Glomerular endothelial cell (primary cell): ENCODE results near the gene HFM1. TPM values are rescaled to one million over a fixed set of nuclear protein-coding genes. Genes with fewer than 3 reads are reported as not detected.

Experiments
- DNase-seq: peaks from one replicate; pipeline ENCODE4 v3.0.0-alpha.2; 2011; ENCODE audit warnings: low read depth, low spot score; ENCODE audit errors: extremely low read depth
- total RNA-seq: library from RNA; depleted of rRNA; stranded (reverse); fragments of >200 nt; gene quantifications from 2 replicates; pipeline ENCODE4 v1.2.3, GENCODE V29; 2015

The HFM1 gene
- total RNA-seq, 1 donor from 2014 or later: 0.47 TPM

- DNase-seq: no peak
Observed at GRCh38 chr1:91261655-91262054, 143.0 kb downstream of the HFM1 start.

DNA sequence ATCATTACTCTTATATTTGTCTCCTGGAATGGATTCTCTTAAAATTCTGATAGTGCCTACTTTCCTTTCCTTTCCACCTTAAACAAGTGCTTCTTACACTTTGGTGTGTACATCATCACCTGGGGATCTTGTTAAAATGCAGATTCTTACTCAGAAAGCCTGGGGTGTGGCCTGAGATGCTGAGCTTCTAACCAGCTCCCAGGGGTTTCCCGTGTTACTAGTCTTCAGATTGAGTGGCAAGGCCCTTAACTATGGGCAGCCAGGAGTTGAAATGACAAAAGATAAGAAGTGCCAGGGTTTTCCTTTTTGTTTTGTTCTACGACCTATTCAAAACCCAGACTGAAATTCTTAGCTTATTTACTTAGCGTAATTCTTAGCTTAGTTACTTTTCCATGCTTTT lies 159.2 kb downstream of the HFM1 start:
- DNase-seq: no peak

DNA sequence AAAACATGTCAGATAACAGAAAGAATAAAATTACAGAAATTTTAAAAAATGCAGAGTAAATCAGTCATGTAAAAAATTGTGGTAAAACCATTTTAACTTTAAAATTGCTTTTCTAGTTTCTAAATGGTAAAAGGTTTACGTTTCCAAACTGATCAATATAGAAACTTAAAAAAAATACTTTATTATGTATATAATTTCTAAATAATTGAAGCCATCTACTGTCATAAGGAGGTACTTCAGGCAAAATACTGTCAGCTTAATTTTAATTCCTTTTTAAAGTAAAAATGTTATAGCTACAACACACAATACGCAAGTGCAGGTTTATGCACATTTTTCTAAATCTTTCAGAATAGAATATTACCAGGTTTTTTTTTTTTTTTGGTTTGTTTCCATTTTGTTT lies 159.9 kb downstream of the HFM1 start:
- no peak for DNase-seq

- no peak for DNase-seq
Observed at GRCh38 chr1:91243171-91243570, 161.5 kb downstream of the HFM1 start.

DNA sequence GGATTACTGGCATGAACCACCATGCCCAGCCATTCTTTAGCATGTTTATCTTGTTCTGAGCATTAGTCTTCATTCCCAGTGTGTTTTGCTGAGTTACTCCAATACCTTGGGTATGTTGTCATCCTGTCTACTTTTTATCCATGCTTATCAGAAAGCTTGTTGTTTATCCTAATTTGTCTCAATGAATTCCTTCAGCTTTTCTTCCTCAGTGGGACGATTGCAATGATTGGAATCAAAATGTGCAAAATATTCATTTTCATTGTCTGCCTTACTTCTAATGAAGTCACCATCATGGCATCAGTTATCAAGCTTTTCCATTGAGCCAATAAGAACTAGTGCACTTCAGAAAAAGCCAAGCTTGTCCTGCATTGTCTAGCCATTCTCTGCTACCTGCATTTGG lies 170.5 kb downstream of the HFM1 start:
- DNase-seq: no peak

- no peak for DNase-seq
Observed at GRCh38 chr1:91226741-91227140, 177.9 kb downstream of the HFM1 start.

DNA sequence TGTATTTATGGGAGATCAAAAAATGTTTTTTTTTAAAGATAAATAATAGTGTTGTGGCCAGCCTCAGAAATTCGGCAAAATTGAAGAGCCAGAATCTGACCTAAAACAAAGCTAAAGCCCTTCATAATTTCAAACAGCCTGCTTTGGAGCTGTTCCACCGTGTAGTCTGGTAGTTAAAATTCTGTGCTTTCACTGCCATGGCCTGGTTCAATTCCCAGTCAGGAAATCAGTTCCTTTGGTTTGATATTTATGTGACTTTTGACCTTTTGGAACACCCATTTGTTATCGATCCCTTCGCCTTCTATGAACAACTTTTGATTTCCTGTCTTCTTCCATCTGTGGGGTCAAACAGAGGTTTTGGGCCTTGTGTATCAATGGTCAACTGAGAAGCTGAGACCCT lies 179.8 kb downstream of the HFM1 start:
- DNase-seq: no peak

GRCh38 chr1:91221017-91221416 lies 183.6 kb downstream of the HFM1 start:
- no peak for DNase-seq

DNA sequence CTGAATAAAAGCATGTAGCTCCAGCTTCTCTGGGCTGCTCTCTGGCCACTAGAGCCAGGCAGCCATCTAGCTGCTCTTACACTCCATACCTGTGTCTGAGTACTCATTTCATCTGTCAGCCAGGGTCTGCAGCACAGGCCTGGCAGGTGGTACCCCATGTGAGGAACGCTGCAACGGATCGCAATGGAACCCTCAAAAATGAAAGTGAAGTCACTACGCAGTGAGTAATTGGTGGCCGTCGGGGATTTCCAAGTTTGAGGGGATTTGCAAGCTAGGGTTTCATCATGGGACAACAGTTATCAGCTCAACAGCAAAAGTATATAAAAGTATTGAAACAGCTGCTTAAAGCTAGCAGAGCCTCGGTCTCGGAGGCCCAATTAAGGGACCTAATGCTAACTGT lies 186.7 kb downstream of the HFM1 start:
- no peak for DNase-seq

Other genes with a start within 250 kb of the HFM1 start
- gene CDC7, start 96.0 kb upstream of the HFM1 start, total RNA-seq: 2.7 and 3.4 TPM in 2 replicates